IMR-90 (cell line): Measurements from ENCODE around the gene TNFAIP8. TPM values are rescaled to one million over a fixed set of nuclear protein-coding genes. Genes with fewer than 3 reads are reported as not detected.

Experiments used
- ATAC-seq: fragments of 200-7000 bp; cut with Tn5 transposase; 2 replicates; pipeline ENCODE4 v1.9.1; 2020; ENCODE audit warnings: low read depth, mild to moderate bottlenecking, moderate library complexity
- BruUV-seq: library from RNA; stranded (reverse); fragments of 400-500 nt; replicated peaks from 2 replicates; lab custom pipeline; 2021; lab: Mats Ljungman, UMichigan
- CTCF ChIA-PET: fragments of 300-600 bp; formaldehyde crosslinking; extraction: SDS; loops from one replicate; lab custom pipeline; 2021; ENCODE audit warnings: antibody characterized with exemption; lab: Yijun Ruan, JAX
- POLR2A ChIA-PET: fragments of 300-600 bp; sonication (Branson Sonifier 250); formaldehyde crosslinking; loops from one replicate; lab custom pipeline; 2022; ENCODE audit warnings: antibody characterized with exemption; ENCODE audit not compliant: unreplicated experiment; lab: Charles Lee
- DNase-seq: peaks from one replicate; pipeline ENCODE4 v3.0.0; 2013
- H2AFZ ChIP-seq: replicated peaks from 2 replicates; pipeline ENCODE3; 2013; ENCODE audit warnings: low read length, mild to moderate bottlenecking; ENCODE audit not compliant: poor library complexity
- H2AK5ac ChIP-seq: 2 replicates; pipeline ENCODE4 v1.6.1; 2013; ENCODE audit warnings: low read depth, low read length, inconsistent platforms
- H2AK9ac ChIP-seq: replicated peaks from 2 replicates; pipeline ENCODE3; 2013; ENCODE audit warnings: mild to moderate bottlenecking, low read depth, low read length, moderate library complexity; ENCODE audit not compliant: poor library complexity
- H2BK120ac ChIP-seq: 2 replicates; pipeline ENCODE4 v1.6.1; 2013; ENCODE audit warnings: low read depth, low read length, inconsistent platforms
- H2BK15ac ChIP-seq: 3 replicates; pipeline ENCODE4 v1.6.1; 2013; ENCODE audit warnings: low read depth, low read length, inconsistent platforms
- H2BK20ac ChIP-seq: 2 replicates; pipeline ENCODE4 v1.6.1; 2013; ENCODE audit warnings: low read depth, mild to moderate bottlenecking, inconsistent platforms, low read length, moderate library complexity
- H2BK5ac ChIP-seq: 2 replicates; pipeline ENCODE4 v1.6.1; 2013; ENCODE audit warnings: mild to moderate bottlenecking, low read depth, low read length, inconsistent platforms; ENCODE audit not compliant: poor library complexity, severe bottlenecking
- H3K14ac ChIP-seq: replicated peaks from 2 replicates; pipeline ENCODE4 v1.6.1; 2013; ENCODE audit warnings: low read depth, low read length, inconsistent platforms
- H3K18ac ChIP-seq: 2 replicates; pipeline ENCODE4 v1.6.1; 2013; ENCODE audit warnings: low read depth, low read length, control low read depth
- H3K23ac ChIP-seq: 2 replicates; pipeline ENCODE4 v1.6.1; 2013; ENCODE audit warnings: low read depth, low read length, inconsistent platforms
- H3K27ac ChIP-seq: 2 replicates; pipeline ENCODE4 v1.5.1; 2013; ENCODE audit warnings: mild to moderate bottlenecking, control low read depth, low read length; ENCODE audit not compliant: insufficient read depth
- H3K27me3 ChIP-seq: 2 replicates; pipeline ENCODE4 v1.6.1; 2013; ENCODE audit warnings: low read length; ENCODE audit not compliant: control insufficient read depth, insufficient read depth
- H3K36me3 ChIP-seq: 2 replicates; pipeline ENCODE4 v1.6.1; 2013; ENCODE audit warnings: low read length, mixed read lengths; ENCODE audit not compliant: control insufficient read depth, insufficient read depth
- H3K4ac ChIP-seq: 2 replicates; pipeline ENCODE4 v1.6.1; 2013; ENCODE audit warnings: low read depth, low read length, inconsistent platforms
- H3K4me1 ChIP-seq: 2 replicates; pipeline ENCODE4 v1.6.1; 2013; ENCODE audit warnings: low read length, mixed read lengths; ENCODE audit not compliant: control insufficient read depth, insufficient read depth
- H3K4me2 ChIP-seq: 2 replicates; pipeline ENCODE4 v1.6.1; 2013; ENCODE audit warnings: low read depth, mild to moderate bottlenecking, control low read depth, low read length, moderate library complexity
- H3K4me3 ChIP-seq: 2 replicates; pipeline ENCODE4 v1.5.1; 2013; ENCODE audit warnings: low read depth, mild to moderate bottlenecking, control low read depth, low read length, moderate library complexity; ENCODE audit not compliant: insufficient read depth
- H3K56ac ChIP-seq: 2 replicates; pipeline ENCODE4 v1.6.1; 2013; ENCODE audit warnings: low read length, inconsistent platforms; ENCODE audit not compliant: insufficient read depth; ENCODE audit errors: extremely low read depth
- H3K79me1 ChIP-seq, 2 experiments: 2 replicates each; pipeline ENCODE4 v1.6.1; 2013; ENCODE audit warnings: low read length in 2 of 2, inconsistent platforms in 1 of 2, low read depth in 1 of 2
- H3K9ac ChIP-seq: 2 replicates; pipeline ENCODE4 v1.6.1; 2013; ENCODE audit warnings: low read depth, low read length, control low read depth
- H3K9me1 ChIP-seq: 2 replicates; pipeline ENCODE4 v1.6.1; 2013; ENCODE audit warnings: low read length, inconsistent platforms; ENCODE audit not compliant: insufficient read depth
- H3K9me3 ChIP-seq: 2 replicates; pipeline ENCODE4 v1.6.1; 2013; ENCODE audit warnings: low read length; ENCODE audit not compliant: control insufficient read depth, insufficient read depth
- H4K20me1 ChIP-seq: 2 replicates; pipeline ENCODE4 v1.6.1; 2013; ENCODE audit warnings: low read length, inconsistent platforms; ENCODE audit not compliant: insufficient read depth
- H4K5ac ChIP-seq: 2 replicates; pipeline ENCODE4 v1.6.1; 2013; ENCODE audit warnings: mild to moderate bottlenecking, low read depth, low read length, control low read depth
- H4K8ac ChIP-seq, 2 experiments: 2 replicates each; pipeline ENCODE4 v1.6.1; 2013; ENCODE audit warnings: low read depth in 2 of 2, low read length in 2 of 2, control low read depth in 1 of 2, inconsistent platforms in 1 of 2
- H4K91ac ChIP-seq: 2 replicates; pipeline ENCODE4 v1.6.1; 2013; ENCODE audit warnings: low read depth, low read length, inconsistent platforms; ENCODE audit not compliant: insufficient read depth
- FOS ChIP-seq: fragments of 150-350 bp; IDR thresholded peaks from 2 replicates; pipeline ENCODE4 v1.6.1; 2016; ENCODE audit warnings: low read depth, low read length
- SMC3 ChIP-seq: fragments of 150-350 bp; IDR thresholded peaks from 2 replicates; pipeline ENCODE4 v1.6.1; 2016; ENCODE audit warnings: low read depth, mild to moderate bottlenecking, antibody characterized with exemption, low read length, moderate library complexity
- WGBS, 2 experiments: methylation state at CpG; one replicate each; pipeline versions ENCODE4 v1.1.5 to v1.1.7; 2013; ENCODE audit warnings: missing lambda C conversion rate in 2 of 2; ENCODE audit not compliant: insufficient read length in 1 of 2; ENCODE audit errors: extremely low coverage in 2 of 2; 5-methylcytosine and 5-hydroxymethylcytosine counted together
- dilution Hi-C: fragments of 300-500 bp; cut with HindIII; formaldehyde crosslinking; loops from one replicate; pipeline ENCODE4 v1.14.3; 2018; ENCODE audit warnings: low sequenced_read_pairs; ENCODE audit not compliant: unreplicated experiment
- in situ Hi-C: fragments of 300-500 bp; cut with MboI; formaldehyde crosslinking; loops from 3 replicates; pipeline ENCODE4 v1.14.3; 2019; ENCODE audit warnings: low sequenced_read_pairs, inconsistent platforms, mixed read lengths
- intact Hi-C: fragments of 100-400 bp; cut with micrococcal nuclease; formaldehyde crosslinking; loops from 2 replicates; pipeline ENCODE4 v1.10.0; 2022
- polyA plus RNA-seq, 3 experiments: library from polyadenylated mRNA; depleted of rRNA; stranded (reverse); fragments of >200 nt; gene quantifications; 2 replicates each; pipeline ENCODE4 v1.2.3, GENCODE V29; 2012; ENCODE audit warnings: low replicate concordance in 1 of 3
- total RNA-seq: library from RNA; depleted of rRNA; stranded (reverse); fragments of >200 nt; gene quantifications from 2 replicates; pipeline ENCODE4 v1.2.3, GENCODE V29; 2012

TNFAIP8 gene
- total and polyA plus RNA-seq, 2 of the 4 experiments (the other 2 are of a cell fraction): 20.3 to 29.9 TPM

GRCh38 chr5:119339344-119339743 lies 16.5 kb upstream of the TNFAIP8 start:
- no peak overlapping the region for H2AK9ac ChIP-seq
- TF ChIP-seq SMC3 (no peak), FOS (no peak)
- H3K9me3 ChIP-seq: no peaks in the 10 kb centered on the region
- H2BK120ac ChIP-seq: no peak overlapping the region
- no peak overlapping the region for H2BK15ac ChIP-seq
- H3K27me3 ChIP-seq: no peaks in the 10 kb centered on the region
- H4K91ac ChIP-seq: no peak overlapping the region
- DNase-seq (no peak), ATAC-seq (no peak)
- dilution Hi-C loops: no loop called here
- H3K27ac ChIP-seq: no peak overlapping the region
- POLR2A ChIA-PET: no interaction called here
- CTCF ChIA-PET: interaction anchor here (1.8 kb wide), 1 partner anchor 73 kb away, joined by 6 read pairs; no protein-coding TSS in a partner anchor
- no peak overlapping the region for H3K14ac ChIP-seq
- no peak overlapping the region for H3K56ac ChIP-seq
- H4K20me1 ChIP-seq: 0 out of 2 replicates have a peak, but pooled peaks cover 3% of the 10 kb centered on the region
- H2AK5ac ChIP-seq: no peak overlapping the region
- H3K4me2 ChIP-seq: no peak overlapping the region
- no peak overlapping the region for H4K5ac ChIP-seq
- no peak overlapping the region for H3K9ac ChIP-seq
- no peak overlapping the region for H3K23ac ChIP-seq
- no peak overlapping the region for H3K18ac ChIP-seq
- H3K4me3 ChIP-seq: no peak overlapping the region
- H2BK20ac ChIP-seq: no peak overlapping the region
- no TSS peak for BruUV-seq
- no peak overlapping the region for H3K4ac ChIP-seq
- peaks cover 0 to 20% of the 10 kb centered on the region in 2 experiments; a peak in 3 of 4 replicates for H3K79me1 ChIP-seq
- no peaks in the 10 kb centered on the region for H3K36me3 ChIP-seq
- in situ Hi-C loops: no loop called here
- intact Hi-C loops: loop anchor here (5.0 kb wide), 1 partner anchor 317 kb away; no protein-coding TSS in a partner anchor
- WGBS, 2 experiments: no CpG with 5 or more reads among the region's 2 CpGs
- no peak overlapping the region for H2BK5ac ChIP-seq
- H2AFZ ChIP-seq: no peak overlapping the region
- no peak overlapping the region for H4K8ac ChIP-seq
- H3K4me1 ChIP-seq: peaks cover 7% of the 10 kb centered on the region
- H3K9me1 ChIP-seq: no peaks in the 10 kb centered on the region; the same call in 1 of the 2 replicates
